Left lung (tissue), 10 donors: Measurements from ENCODE around the gene FTO. TPM values are rescaled to one million over a fixed set of nuclear protein-coding genes. Genes with fewer than 3 reads are reported as not detected.

ENCODE experiments used
- ATAC-seq: fragments of 200-7000 bp; cut with Tn5 transposase; one replicate; pipeline ENCODE4 v1.9.1; 2020; ENCODE audit warnings: moderate library complexity
- DNase-seq, 4 donors: peaks; one replicate each; pipeline ENCODE4 v3.0.0-alpha.2; 2013 to 2020
- H3K27ac ChIP-seq, 2 donors: fragments of 200-600 bp; sonication (generic) in 1 of 2; one replicate each; pipeline versions ENCODE4 v1.5.0 to v1.8.0; 2020 to 2021
- H3K27me3 ChIP-seq, 2 donors: fragments of 200-600 bp; sonication (generic) in 1 of 2; one replicate each; pipeline versions ENCODE4 v1.5.0 to v1.8.0; 2020 to 2021
- H3K36me3 ChIP-seq, 2 donors: fragments of 200-600 bp; sonication (generic) in 1 of 2; one replicate each; pipeline versions ENCODE4 v1.5.0 to v1.8.0; 2020 to 2021
- H3K4me1 ChIP-seq, 2 donors: fragments of 200-600 bp; one replicate each; pipeline ENCODE4 v1.8.0; 2021
- H3K4me3 ChIP-seq, 2 donors: fragments of 200-600 bp; sonication (generic) in 1 of 2; one replicate each; pipeline versions ENCODE4 v1.5.0 to v1.8.0; 2020 to 2021; ENCODE audit warnings: mild to moderate bottlenecking in 1 of 2
- H3K9me3 ChIP-seq, 2 donors: fragments of 200-600 bp; sonication (generic) in 1 of 2; one replicate each; pipeline versions ENCODE4 v1.5.0 to v1.8.0; 2020 to 2021
- intact Hi-C, 2 donors: fragments of 100-400 bp; cut with DNase I; formaldehyde crosslinking; loops; one replicate each; pipeline versions ENCODE4 v1.11.2 to v1.14.2; 2022
- polyA plus RNA-seq, 6 donors: library from polyadenylated mRNA; unstranded; fragments of 120-200 nt; gene quantifications; one replicate each; pipeline ENCODE4 v1.2.1, GENCODE V29; 2013; ENCODE audit not compliant: insufficient read length in 6 of 6
- total RNA-seq, 2 donors: library from RNA; stranded (reverse); fragmentation: NEBNext Ultra II Directional; extraction: Animal tissue kit (Norgen Biotek cat#: 25700); gene quantifications; one replicate each; pipeline ENCODE4 v1.2.1, GENCODE V29; 2021
- TF ChIP-seq, protein P1 (sequence below), 2 donors: fragments of 200-600 bp; sonication (generic) in 1 of 2; IDR thresholded peaks; one replicate each; pipeline versions ENCODE4 v1.5.0 to v1.8.0; 2021; ENCODE audit warnings: antibody characterized with exemption in 2 of 2
- donor health status: DM: no; HTN: yes; CAD: no.
- donor health status: DM: no; HTN: no; CAD: no.

FTO gene
- total and polyA plus RNA-seq, 8 donors, result 69.0 to 99.6 (median 90.7) TPM

DNA sequence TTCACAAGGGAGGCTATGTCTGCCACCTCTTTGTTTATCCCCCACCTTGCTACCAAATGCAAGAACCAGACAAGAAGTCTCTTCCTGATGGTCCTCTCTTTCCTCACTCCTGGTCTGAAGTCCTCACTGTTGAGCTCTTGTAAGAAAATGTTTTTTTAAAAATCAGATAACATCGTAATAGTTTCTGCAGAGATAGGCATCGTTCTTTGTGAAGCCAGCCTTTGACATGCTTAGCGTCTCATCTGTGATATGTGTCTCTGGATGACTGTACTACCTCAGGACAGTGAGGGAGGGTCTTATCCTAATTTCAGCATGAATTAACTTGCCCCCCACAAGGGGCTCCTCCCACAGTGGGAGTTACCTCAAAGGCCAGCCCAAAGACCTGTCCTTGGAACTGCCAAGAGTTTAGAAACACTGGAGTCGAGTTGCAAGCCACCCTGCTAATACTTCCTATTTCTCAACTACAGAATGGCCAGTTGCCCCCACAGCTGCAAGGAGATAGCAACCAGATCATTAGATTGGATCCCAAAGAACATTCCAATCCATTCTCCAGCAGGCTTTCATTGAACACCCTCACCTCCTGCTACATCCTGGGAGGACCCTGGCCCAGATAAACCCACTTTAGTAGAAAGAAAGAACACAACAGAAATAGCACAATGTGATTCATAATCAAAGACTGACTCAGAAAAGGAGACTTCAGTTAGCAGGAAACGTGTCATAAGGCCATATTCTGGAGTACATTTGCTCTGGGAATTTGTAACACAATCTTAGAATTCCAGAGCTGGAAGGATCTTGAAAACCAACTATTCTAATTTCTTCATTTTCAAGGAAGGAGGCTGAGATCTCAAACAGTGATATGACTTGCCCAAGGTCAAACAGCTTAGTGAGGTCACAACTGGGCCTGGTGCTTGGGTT lies 431.7 kb downstream of the FTO start:
- H3K4me3 ChIP-seq, result no peak overlapping the region
- TF ChIP-seq, protein P1, sequence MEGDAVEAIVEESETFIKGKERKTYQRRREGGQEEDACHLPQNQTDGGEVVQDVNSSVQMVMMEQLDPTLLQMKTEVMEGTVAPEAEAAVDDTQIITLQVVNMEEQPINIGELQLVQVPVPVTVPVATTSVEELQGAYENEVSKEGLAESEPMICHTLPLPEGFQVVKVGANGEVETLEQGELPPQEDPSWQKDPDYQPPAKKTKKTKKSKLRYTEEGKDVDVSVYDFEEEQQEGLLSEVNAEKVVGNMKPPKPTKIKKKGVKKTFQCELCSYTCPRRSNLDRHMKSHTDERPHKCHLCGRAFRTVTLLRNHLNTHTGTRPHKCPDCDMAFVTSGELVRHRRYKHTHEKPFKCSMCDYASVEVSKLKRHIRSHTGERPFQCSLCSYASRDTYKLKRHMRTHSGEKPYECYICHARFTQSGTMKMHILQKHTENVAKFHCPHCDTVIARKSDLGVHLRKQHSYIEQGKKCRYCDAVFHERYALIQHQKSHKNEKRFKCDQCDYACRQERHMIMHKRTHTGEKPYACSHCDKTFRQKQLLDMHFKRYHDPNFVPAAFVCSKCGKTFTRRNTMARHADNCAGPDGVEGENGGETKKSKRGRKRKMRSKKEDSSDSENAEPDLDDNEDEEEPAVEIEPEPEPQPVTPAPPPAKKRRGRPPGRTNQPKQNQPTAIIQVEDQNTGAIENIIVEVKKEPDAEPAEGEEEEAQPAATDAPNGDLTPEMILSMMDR (IDR thresholded peaks at IDR 0.05), result no peak
- no peak for ATAC-seq

DNA sequence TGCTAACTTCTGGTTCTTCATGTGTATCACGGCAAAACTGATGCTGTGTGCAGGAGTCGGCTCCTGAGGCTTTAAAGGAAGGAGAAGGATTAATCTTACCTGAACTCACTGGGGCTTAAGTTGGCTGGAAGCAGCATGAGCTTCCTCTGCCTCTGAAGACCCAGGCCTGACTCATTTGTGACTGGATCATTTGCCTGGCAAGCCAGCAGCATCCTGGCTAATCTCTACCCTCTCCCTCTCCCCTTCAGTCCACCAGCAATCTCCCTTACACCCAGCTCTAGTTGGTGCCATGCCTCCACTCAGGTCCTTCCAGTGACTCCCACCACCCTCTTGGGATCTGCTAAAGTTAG lies 432.3 kb downstream of the FTO start:
- intact Hi-C loops, result no loop called here

More for the DNA sequence above, 431.7 kb downstream of the FTO start:
- Histone ChIP-seq H3K9me3 (peaks cover 0 to 2% of the 10 kb centered on the region in 2 donors), H3K4me1 (no peaks in the 10 kb centered on the region), H3K27ac (no peak overlapping the region), H3K36me3 (no peaks in the 10 kb centered on the region), H3K27me3 (no peaks in the 10 kb centered on the region)
- DNase-seq, result no peak
- intact Hi-C loops, result no loop called here

DNA sequence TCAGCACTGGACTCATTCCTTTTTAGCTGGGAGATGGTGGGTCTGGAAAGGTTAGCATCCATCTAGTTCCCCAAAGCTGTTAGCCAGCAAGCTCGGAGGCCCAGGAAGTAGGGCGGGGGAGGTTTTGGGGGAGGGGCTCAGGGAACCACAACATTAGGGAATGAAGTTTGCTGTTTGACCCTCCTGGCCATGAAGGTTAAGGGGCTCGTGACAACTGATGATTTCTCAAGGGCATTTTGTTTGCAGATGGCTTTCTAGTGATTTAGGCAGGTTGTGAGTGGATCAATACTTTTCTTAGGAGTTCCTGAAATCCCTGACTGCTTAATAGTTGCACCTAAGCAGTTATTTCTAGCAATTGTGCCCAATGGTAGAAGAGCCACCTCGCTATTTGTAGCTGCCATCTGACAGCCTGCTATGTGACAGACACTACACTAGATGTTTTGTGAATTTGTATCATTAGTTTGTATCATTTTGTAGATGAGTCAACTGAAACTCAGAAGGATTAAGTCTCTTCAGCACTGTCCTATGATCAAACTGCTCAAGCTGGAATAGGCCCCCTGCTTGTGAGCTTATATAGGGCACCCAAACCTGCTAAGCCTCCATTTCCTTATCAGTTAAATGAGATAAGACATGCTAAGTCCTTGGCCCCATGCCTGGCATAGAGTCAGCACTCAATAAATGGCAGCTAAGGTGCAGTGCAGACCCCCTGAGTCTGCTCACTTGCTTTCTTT lies 436.3 kb downstream of the FTO start:
- intact Hi-C loops, result no loop called here
- ATAC-seq (no peak), DNase-seq (no peak)
- no peaks in the 10 kb centered on the region for H3K4me1 ChIP-seq
- no peaks in the 10 kb centered on the region for H3K36me3 ChIP-seq
- H3K27me3 ChIP-seq, result no peaks in the 10 kb centered on the region
- H3K9me3 ChIP-seq, result peaks cover 0 to 2% of the 10 kb centered on the region in 2 donors
- H3K4me3 ChIP-seq, result no peak overlapping the region
- H3K27ac ChIP-seq, result no peak overlapping the region
- TF ChIP-seq, protein P1 (IDR thresholded peaks at IDR 0.05), result no peak

More for the DNA sequence above, 432.3 kb downstream of the FTO start:
- no peaks in the 10 kb centered on the region for H3K36me3 ChIP-seq
- no peak overlapping the region for H3K4me3 ChIP-seq
- DNase-seq (no peak), ATAC-seq (no peak)
- H3K27ac ChIP-seq, result no peak overlapping the region
- H3K9me3 ChIP-seq, result peaks cover 0 to 2% of the 10 kb centered on the region in 2 donors
- no peaks in the 10 kb centered on the region for H3K27me3 ChIP-seq
- no peaks in the 10 kb centered on the region for H3K4me1 ChIP-seq
- TF ChIP-seq, protein P1 (IDR thresholded peaks at IDR 0.05), result no peak

DNA sequence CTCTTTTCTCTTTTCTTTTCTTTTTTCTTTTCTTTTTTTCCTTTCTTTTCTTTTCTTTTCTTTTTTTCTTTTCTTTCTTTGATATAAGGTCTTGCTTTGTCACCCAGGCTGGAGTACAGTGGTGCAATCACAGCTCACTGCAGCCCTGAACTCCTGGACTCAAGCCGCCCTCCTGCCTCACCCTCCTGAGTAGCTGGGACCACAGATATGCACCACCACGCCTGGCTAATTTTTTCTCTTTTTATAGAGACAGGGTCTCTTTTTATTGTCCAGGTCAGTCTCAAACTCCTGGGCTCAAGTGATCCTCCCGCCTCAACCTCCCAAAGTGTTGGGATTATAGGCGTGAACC lies 436.8 kb downstream of the FTO start:
- intact Hi-C loops, result no loop called here

More for the DNA sequence above, 436.8 kb downstream of the FTO start:
- H3K27me3 ChIP-seq, result no peaks in the 10 kb centered on the region
- no peak overlapping the region for H3K27ac ChIP-seq
- H3K9me3 ChIP-seq, result peaks cover 0 to 2% of the 10 kb centered on the region in 2 donors
- no peak for ATAC-seq
- no peak overlapping the region for H3K4me3 ChIP-seq
- no peaks in the 10 kb centered on the region for H3K4me1 ChIP-seq
- no peaks in the 10 kb centered on the region for H3K36me3 ChIP-seq
- TF ChIP-seq, protein P1 (IDR thresholded peaks at IDR 0.05), result no peak
- DNase-seq, result no peak
